ENCODE measurements around the gene NLRP12.
"Not testable (repeated sequence)": the region's sequence is repeated elsewhere in the genome, so short reads cannot be mapped to it uniquely, and the experiment has no call there.

NLRP12 gene

GRCh38 chr19:53849237-53849676 lies 25.1 kb upstream of the NLRP12 start:
- TF ChIP-seq CTCF (IDR thresholded peaks at IDR 0.05; ENCODE audit: low read depth, low read length, missing control alignments): no peak
- no peak for DNase-seq (ENCODE audit: low read depth)
- no peak overlapping the region for H3K4me3 ChIP-seq (ENCODE audit: low read depth, low read length)

- no peak for DNase-seq (ENCODE audit: low read depth)
- TF ChIP-seq CTCF (IDR thresholded peaks at IDR 0.05; ENCODE audit: low read depth, low read length, missing control alignments): no peak
Measured at GRCh38 chr19:53847555-53847954, 23.4 kb upstream of the NLRP12 start.

DNA sequence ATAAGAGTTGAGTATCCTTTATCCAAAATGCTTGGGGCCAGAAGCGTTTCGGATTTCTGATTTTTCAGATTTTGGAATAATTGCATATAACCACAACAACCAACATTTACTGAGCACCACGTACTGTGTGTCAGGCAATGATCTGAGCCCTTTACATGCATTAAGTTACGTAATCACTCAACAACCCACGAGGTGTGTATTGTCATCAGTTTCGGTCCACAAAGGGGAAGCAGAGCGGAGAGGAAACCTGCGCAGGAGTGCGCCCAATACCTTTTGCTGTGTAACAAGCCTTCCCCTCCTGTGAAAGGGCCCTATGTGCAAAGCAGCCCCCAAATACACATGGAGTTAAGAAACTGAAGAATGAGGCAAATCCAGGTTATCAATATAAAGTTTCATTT lies 20.7 kb upstream of the NLRP12 start:
- no peak overlapping the region for H3K4me3 ChIP-seq (ENCODE audit: low read depth, low read length)
- TF ChIP-seq CTCF (IDR thresholded peaks at IDR 0.05; ENCODE audit: low read depth, low read length, missing control alignments): no peak
- no peak for DNase-seq (ENCODE audit: low read depth)

More at GRCh38 chr19:53847555-53847954, 23.4 kb upstream of the NLRP12 start:
- H3K4me3 ChIP-seq (ENCODE audit: low read depth, low read length): no peak overlapping the region

DNA sequence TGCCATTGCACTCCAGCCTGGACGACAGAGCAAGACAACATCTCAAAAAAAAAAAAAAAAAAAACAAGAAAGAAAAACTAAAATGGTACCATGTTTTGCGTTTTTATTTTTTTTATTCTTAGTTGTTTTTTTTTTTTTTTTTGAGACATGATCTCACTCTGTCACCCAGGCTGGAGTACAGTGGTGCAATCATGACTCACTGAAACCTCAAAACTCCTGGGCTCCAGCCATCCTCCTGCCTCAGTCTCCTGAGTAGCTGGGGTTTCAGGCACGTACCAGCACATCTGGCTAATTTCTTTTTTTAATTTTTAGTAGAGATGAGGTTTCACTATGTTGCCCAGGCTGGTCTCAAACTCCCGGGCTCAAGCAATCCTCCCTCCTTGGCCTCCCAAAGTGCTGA lies 16.8 kb upstream of the NLRP12 start:
- not testable (repeated sequence) for H3K4me3 ChIP-seq (ENCODE audit: low read depth, low read length); DNase-seq (ENCODE audit: low read depth)

DNA sequence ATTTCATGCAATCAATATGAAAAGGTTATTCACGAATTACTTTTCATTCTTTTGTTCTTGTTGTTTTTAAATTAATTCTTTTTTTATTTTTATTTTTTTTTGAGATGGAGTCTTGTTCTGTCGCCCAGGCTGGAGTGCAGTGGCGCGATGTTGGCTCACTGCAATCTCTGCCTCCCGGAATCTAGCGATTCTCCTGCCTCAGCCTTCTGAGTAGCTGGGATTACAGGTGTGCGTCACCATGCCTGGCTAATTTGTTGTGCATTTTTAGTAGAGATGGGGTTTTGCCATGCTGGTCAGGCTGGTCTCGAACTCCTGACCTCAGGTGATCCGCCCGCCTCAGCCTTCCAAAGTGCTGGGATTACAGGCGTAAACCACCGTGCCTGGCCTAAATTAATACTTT lies 16.1 kb upstream of the NLRP12 start:
- DNase-seq (ENCODE audit: low read depth); H3K4me3 ChIP-seq (ENCODE audit: low read depth, low read length): not testable (repeated sequence)

GRCh38 chr19:53838446-53838845 lies 14.3 kb upstream of the NLRP12 start:
- not testable (repeated sequence) for H3K4me3 ChIP-seq (ENCODE audit: low read depth, low read length); DNase-seq (ENCODE audit: low read depth)

DNA sequence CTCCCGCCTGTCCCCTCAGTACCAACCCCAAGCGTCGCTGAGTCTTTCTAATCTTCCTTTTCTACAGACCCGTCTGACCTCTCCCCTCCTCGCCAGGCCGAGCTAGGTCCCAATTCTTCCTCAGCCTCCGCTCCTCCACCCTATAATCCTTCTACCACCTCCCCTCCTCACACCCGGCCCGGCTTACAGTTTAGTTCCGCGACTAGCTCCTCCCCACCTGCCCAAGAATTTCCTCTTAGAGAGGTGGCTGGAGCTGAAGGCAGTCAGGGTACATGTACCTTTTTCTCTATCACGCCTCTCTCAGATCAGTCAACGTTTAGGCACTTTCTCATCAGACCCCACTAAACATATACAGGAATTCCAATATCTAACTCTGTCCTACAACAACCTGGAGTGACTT lies 8.7 kb upstream of the NLRP12 start:
- H3K4me3 ChIP-seq (ENCODE audit: low read depth, low read length); DNase-seq (ENCODE audit: low read depth): not testable (repeated sequence)

DNA sequence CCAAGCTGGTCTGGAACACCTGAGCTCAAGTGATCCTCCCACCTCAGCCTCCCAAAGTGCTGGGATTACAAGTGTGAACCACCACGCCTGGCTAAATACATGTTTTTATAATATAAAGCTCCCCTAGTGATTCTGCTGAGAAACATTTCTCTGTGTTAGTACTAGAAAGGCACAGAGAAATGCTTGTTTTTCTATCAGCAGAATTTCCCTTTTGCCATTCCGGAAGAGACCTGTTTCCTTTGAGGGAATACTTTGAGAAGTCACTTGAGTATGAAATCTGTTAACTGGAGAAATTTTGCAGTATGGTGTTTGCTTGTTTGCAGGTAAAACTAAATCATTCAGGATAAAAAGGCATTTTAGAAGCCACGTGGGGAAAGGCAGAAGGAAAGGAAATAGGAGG lies 4.4 kb upstream of the NLRP12 start:
- DNase-seq (ENCODE audit: low read depth): no peak
- H3K4me3 ChIP-seq (ENCODE audit: low read depth, low read length): no peak overlapping the region
- no peak for TF ChIP-seq CTCF (IDR thresholded peaks at IDR 0.05; ENCODE audit: low read depth, low read length, missing control alignments)

DNA sequence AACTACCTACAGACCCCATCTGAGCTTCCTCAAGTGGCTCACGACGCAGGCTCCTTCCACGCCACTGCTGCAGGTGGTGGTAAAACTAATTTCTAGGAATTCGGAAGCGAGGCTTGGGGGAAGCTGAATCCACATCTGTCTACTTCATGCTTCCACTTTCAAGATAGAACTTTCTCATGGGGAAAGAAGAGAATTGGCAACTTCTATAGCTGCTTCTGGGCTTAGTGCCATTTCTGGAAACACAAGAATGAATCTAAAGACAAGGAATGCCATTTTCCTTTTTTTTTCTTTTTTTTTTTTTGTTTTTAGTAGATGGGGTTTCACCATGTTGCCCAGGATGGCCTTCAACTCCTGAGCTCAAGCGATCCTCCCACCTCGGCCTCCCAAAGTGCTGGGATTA lies 2.8 kb upstream of the NLRP12 start:
- no peak overlapping the region for H3K4me3 ChIP-seq (ENCODE audit: low read depth, low read length)
- DNase-seq (ENCODE audit: low read depth): no peak
- no peak for TF ChIP-seq CTCF (IDR thresholded peaks at IDR 0.05; ENCODE audit: low read depth, low read length, missing control alignments)

Measured in GM12864 (cell line).